PFSK-1 (cell line): ENCODE data around the gene TMEM39B.

Experiments
- POLR2AphosphoS5 ChIP-seq: IDR thresholded peaks from 2 replicates; pipeline ENCODE4 v1.6.1; 2012; ENCODE audit warnings: low read depth, mild to moderate bottlenecking, control low read depth, low read length, moderate library complexity
- SIN3A ChIP-seq: IDR thresholded peaks from 2 replicates; pipeline ENCODE4 v1.6.1; 2012; ENCODE audit warnings: mild to moderate bottlenecking, low read length, moderate library complexity, borderline replicate concordance; ENCODE audit not compliant: insufficient read depth
- TAF1 ChIP-seq: IDR thresholded peaks from 2 replicates; pipeline ENCODE4 v1.6.1; 2012; ENCODE audit warnings: low read length, control low read depth, borderline replicate concordance; ENCODE audit not compliant: insufficient read depth
- TF ChIP-seq, protein P1 (sequence below), 2 experiments: IDR thresholded peaks; 2 replicates each; pipeline versions ENCODE4 v1.6.1 to v1.8.0; 2011 to 2012; ENCODE audit warnings: low read depth in 2 of 2, low read length in 2 of 2, control low read depth in 1 of 2, inconsistent platforms in 1 of 2, mild to moderate bottlenecking in 1 of 2, moderate library complexity in 1 of 2; ENCODE audit not compliant: insufficient read depth in 1 of 2

GRCh38 chr1:32047701-32048100, 25.0 kb upstream of the TMEM39B start:
- no peak for TF ChIP-seq POLR2AphosphoS5
- TF ChIP-seq, protein P1, sequence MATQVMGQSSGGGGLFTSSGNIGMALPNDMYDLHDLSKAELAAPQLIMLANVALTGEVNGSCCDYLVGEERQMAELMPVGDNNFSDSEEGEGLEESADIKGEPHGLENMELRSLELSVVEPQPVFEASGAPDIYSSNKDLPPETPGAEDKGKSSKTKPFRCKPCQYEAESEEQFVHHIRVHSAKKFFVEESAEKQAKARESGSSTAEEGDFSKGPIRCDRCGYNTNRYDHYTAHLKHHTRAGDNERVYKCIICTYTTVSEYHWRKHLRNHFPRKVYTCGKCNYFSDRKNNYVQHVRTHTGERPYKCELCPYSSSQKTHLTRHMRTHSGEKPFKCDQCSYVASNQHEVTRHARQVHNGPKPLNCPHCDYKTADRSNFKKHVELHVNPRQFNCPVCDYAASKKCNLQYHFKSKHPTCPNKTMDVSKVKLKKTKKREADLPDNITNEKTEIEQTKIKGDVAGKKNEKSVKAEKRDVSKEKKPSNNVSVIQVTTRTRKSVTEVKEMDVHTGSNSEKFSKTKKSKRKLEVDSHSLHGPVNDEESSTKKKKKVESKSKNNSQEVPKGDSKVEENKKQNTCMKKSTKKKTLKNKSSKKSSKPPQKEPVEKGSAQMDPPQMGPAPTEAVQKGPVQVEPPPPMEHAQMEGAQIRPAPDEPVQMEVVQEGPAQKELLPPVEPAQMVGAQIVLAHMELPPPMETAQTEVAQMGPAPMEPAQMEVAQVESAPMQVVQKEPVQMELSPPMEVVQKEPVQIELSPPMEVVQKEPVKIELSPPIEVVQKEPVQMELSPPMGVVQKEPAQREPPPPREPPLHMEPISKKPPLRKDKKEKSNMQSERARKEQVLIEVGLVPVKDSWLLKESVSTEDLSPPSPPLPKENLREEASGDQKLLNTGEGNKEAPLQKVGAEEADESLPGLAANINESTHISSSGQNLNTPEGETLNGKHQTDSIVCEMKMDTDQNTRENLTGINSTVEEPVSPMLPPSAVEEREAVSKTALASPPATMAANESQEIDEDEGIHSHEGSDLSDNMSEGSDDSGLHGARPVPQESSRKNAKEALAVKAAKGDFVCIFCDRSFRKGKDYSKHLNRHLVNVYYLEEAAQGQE (IDR thresholded peaks at IDR 0.05; ENCODE audit: insufficient read depth in 1 of 2, low read depth in 2 of 2, low read length in 2 of 2) = no peak
- no peak for TF ChIP-seq TAF1
- TF ChIP-seq SIN3A = no peak
